HepG2 (cell line): ENCODE measurements around the gene CACNA1G. TPM values are rescaled to one million over a fixed set of nuclear protein-coding genes. Genes with fewer than 3 reads are reported as not detected.

ENCODE experiments used
- ATF7 ChIP-seq, 2 experiments: fragments of 450-650 bp in 1 of 2; sonication (generic) in 1 of 2; formaldehyde crosslinking in 1 of 2; IDR thresholded peaks; 2 replicates each; pipeline versions ENCODE4 v1.4.0 to v1.6.1; 2016 to 2020; ENCODE audit warnings: antibody characterized with exemption in 1 of 2, mild to moderate bottlenecking in 1 of 2, missing genetic modification reagents in 1 of 2
- BCL6 ChIP-seq: IDR thresholded peaks from 2 replicates; pipeline ENCODE4 v1.6.1; 2016; ENCODE audit warnings: missing genetic modification reagents, missing compliant biosample characterization
- DPF2 ChIP-seq: sonication (generic); formaldehyde crosslinking; IDR thresholded peaks from 2 replicates; pipeline ENCODE4 v1.4.0; 2020; ENCODE audit warnings: mild to moderate bottlenecking, low read depth, missing genetic modification reagents, borderline replicate concordance
- FIP1L1 ChIP-seq: fragments of 200-400 bp; formaldehyde crosslinking; IDR thresholded peaks from 2 replicates; pipeline ENCODE4 v1.6.1; 2018; ENCODE audit warnings: low read depth, mild to moderate bottlenecking, low read length, moderate library complexity, borderline replicate concordance; ENCODE audit not compliant: insufficient read depth
- FUBP1 ChIP-seq: sonication (generic); formaldehyde crosslinking; IDR thresholded peaks from 2 replicates; pipeline ENCODE4 v1.5.1; 2020; ENCODE audit warnings: missing genetic modification reagents, mild to moderate bottlenecking, borderline replicate concordance
- IKZF4 ChIP-seq: sonication (generic); formaldehyde crosslinking; IDR thresholded peaks from 2 replicates; pipeline ENCODE4 v1.5.1; 2020; ENCODE audit warnings: borderline replicate concordance, mild to moderate bottlenecking, low read depth, missing genetic modification reagents; ENCODE audit errors: not compliant biosample characterization
- MED1 ChIP-seq: sonication (generic); formaldehyde crosslinking; IDR thresholded peaks from 2 replicates; pipeline ENCODE4 v1.4.0; 2020; ENCODE audit warnings: missing genetic modification reagents
- RAD51 ChIP-seq: fragments of 450-650 bp; IDR thresholded peaks from 2 replicates; pipeline ENCODE4 v1.6.1; 2016; ENCODE audit warnings: borderline replicate concordance
- RARA ChIP-seq: IDR thresholded peaks from 2 replicates; pipeline ENCODE4 v1.6.1; 2016; ENCODE audit warnings: missing genetic modification reagents, missing compliant biosample characterization
- RBM22 ChIP-seq: fragments of 200-400 bp; formaldehyde crosslinking; optimal IDR thresholded peaks from 2 replicates; pipeline ENCODE3; 2017; ENCODE audit warnings: mild to moderate bottlenecking, low read length, moderate library complexity
- RNF2 ChIP-seq: fragments of 450-650 bp; conservative IDR thresholded peaks from 2 replicates; pipeline ENCODE4 v1.6.1; 2016; ENCODE audit warnings: low read depth
- RXRA ChIP-seq: sonication (generic); formaldehyde crosslinking; IDR thresholded peaks from 2 replicates; pipeline ENCODE4 v1.5.1; 2020; ENCODE audit warnings: missing genetic modification reagents
- SKI ChIP-seq: fragments of 450-650 bp; IDR thresholded peaks from one replicate; pipeline ENCODE4 v1.6.1; 2018; ENCODE audit warnings: mild to moderate bottlenecking; ENCODE audit not compliant: partially characterized antibody
- TEAD3 ChIP-seq: optimal IDR thresholded peaks from 2 replicates; pipeline ENCODE3; 2016; ENCODE audit warnings: borderline replicate concordance
- THRA ChIP-seq: sonication (generic); formaldehyde crosslinking; IDR thresholded peaks from 2 replicates; pipeline ENCODE4 v1.4.0; 2020; ENCODE audit warnings: missing genetic modification reagents, borderline replicate concordance
- TRIM22 ChIP-seq: fragments of 450-650 bp; IDR thresholded peaks from 2 replicates; pipeline ENCODE4 v1.6.1; 2017
- ZBTB42 ChIP-seq: sonication (generic); formaldehyde crosslinking; IDR thresholded peaks from 2 replicates; pipeline ENCODE4 v1.5.0; 2020; ENCODE audit warnings: mild to moderate bottlenecking, missing genetic modification reagents
- ZNF687 ChIP-seq: sonication (generic); formaldehyde crosslinking; IDR thresholded peaks from 2 replicates; pipeline ENCODE4 v1.5.1; 2020; ENCODE audit warnings: mild to moderate bottlenecking, missing genetic modification reagents, moderate library complexity
- ZSCAN29 ChIP-seq: sonication (generic); formaldehyde crosslinking; conservative IDR thresholded peaks from 2 replicates; pipeline ENCODE4 v1.4.0; 2020; ENCODE audit warnings: mild to moderate bottlenecking, missing genetic modification reagents
- polyA plus RNA-seq, 8 experiments: library from polyadenylated mRNA; depleted of rRNA in 3 of 8; stranded (reverse) in 7 of 8; unstranded in 1 of 8; fragments of >200 nt; fragmentation: Illumina TruSeq in 4 of 8; extraction: Trizol in 4 of 8; gene quantifications; 2 replicates each; pipeline versions ENCODE4 v1.2.1 to v1.2.3, GENCODE V29; 2011 to 2016; ENCODE audit warnings: low read depth in 4 of 8, missing spikeins in 1 of 8, mixed read lengths in 1 of 8; ENCODE audit not compliant: insufficient read depth in 1 of 8
- total RNA-seq, 5 experiments: library from RNA; depleted of rRNA; stranded (reverse); fragments of >200 nt; fragmentation: Illumina TruSeq; extraction: Trizol; gene quantifications; 2 replicates each; pipeline ENCODE4 v1.2.3, GENCODE V29; 2016; ENCODE audit warnings: low read depth in 1 of 5

Gene CACNA1G
- total and polyA plus RNA-seq, 2 of the 13 experiments (the other 11 are each of a cell fraction or from before 2014, with no cell fraction given), result 0.02 TPM; not detected in 1

- TF ChIP-seq IKZF4 (no peak), FUBP1 (CRISPR knock-in tag) (no peak), SKI (peak; percentile 8), RAD51 (no peak), RNF2 (no peak), TRIM22 (no peak), FIP1L1 (no peak), ZBTB42 (CRISPR knock-in tag) (0 out of 2 replicates have a peak, but pooled peaks have one; percentile 24), MED1 (CRISPR knock-in tag) (peak; percentile 16; the same call in 1 of the 2 replicates), RXRA (CRISPR knock-in tag) (peak; percentile 28; the same call in 1 of the 2 replicates), RBM22 (no peak), ZSCAN29 (0 out of 2 replicates have a peak, but pooled peaks have one; percentile 24), ATF7 (IDR thresholded peaks at IDR 0.05) (peak; percentile 27; the same call in 1 of the 2 replicates), ATF7 (CRISPR knock-in tag; IDR thresholded peaks at IDR 0.05) (no peak), DPF2 (CRISPR knock-in tag) (no peak), THRA (CRISPR knock-in tag) (peak; percentile 66; the same call in 1 of the 2 replicates), BCL6 (CRISPR knock-in tag) (no peak), RARA (CRISPR knock-in tag) (peak; percentile 72), ZNF687 (peak; percentile 18; the same call in 1 of the 2 replicates), TEAD3 (CRISPR knock-in tag) (no peak)
Measured at GRCh38 chr17:50668025-50668837, 107.7 kb downstream of the CACNA1G start (continued).
